PC-3 (cell line): ENCODE data around the gene KLF16.

Source experiments
- CTCF ChIP-seq: fragments of 300-600 bp; sonication (generic); conservative IDR thresholded peaks from 2 replicates; pipeline ENCODE4 v1.5.1; 2017; ENCODE audit warnings: antibody characterized with exemption, low read depth, mild to moderate bottlenecking, low read length
- EZH2 ChIP-seq: fragments of 300-600 bp; sonication (generic); IDR thresholded peaks from one replicate; pipeline ENCODE4 v1.6.1; 2017; ENCODE audit warnings: antibody characterized with exemption, mild to moderate bottlenecking, low read length; ENCODE audit not compliant: unreplicated experiment

GRCh38 chr19:1857648-1858326 is 5.6 kb downstream of the KLF16 start:
- no peak for TF ChIP-seq CTCF
- no peak for TF ChIP-seq EZH2
